HFFc6 (cell line): ENCODE measurements around the gene ADCK2. TPM values are rescaled to one million over a fixed set of nuclear protein-coding genes. Genes with fewer than 3 reads are reported as not detected.

Experiments
- DNase-seq: peaks from one replicate; pipeline ENCODE4 v3.0.0-alpha.2; 2018
- H3K27ac Mint-ChIP-seq: 2 replicates; pipeline ENCODE4 v1.8.0; 2020; ENCODE audit warnings: mild to moderate bottlenecking, mixed read lengths
- H3K27me3 Mint-ChIP-seq: 2 replicates; pipeline ENCODE4 v1.8.0; 2021; ENCODE audit warnings: mild to moderate bottlenecking, moderate library complexity, mixed read lengths; ENCODE audit not compliant: insufficient read depth
- H3K36me3 Mint-ChIP-seq: 2 replicates; pipeline ENCODE4 v1.8.0; 2021; ENCODE audit warnings: low read depth, mixed read lengths
- H3K4me1 Mint-ChIP-seq: 2 replicates; pipeline ENCODE4 v1.8.0; 2020; ENCODE audit warnings: low read depth, mixed read lengths
- H3K4me3 Mint-ChIP-seq: 2 replicates; pipeline ENCODE4 v1.8.0; 2020; ENCODE audit warnings: mild to moderate bottlenecking, moderate library complexity, mixed read lengths
- H3K9me3 Mint-ChIP-seq: 2 replicates; pipeline ENCODE4 v1.8.0; 2020; ENCODE audit warnings: mild to moderate bottlenecking, mixed read lengths
- total RNA-seq, 6 experiments: library from RNA; stranded (reverse); fragmentation: NEBNext Ultra II Directional; extraction: Animal tissue kit (Norgen Biotek cat#: 25700); gene quantifications; 2 replicates in 1 of 6; 3 replicates in 5 of 6; pipeline ENCODE4 v1.2.3, GENCODE V29; 2021
- TF ChIP-seq, protein P1 (sequence below): fragments of 200-600 bp; sonication (generic); IDR thresholded peaks from 2 replicates; pipeline ENCODE4 v1.5.0; 2021; ENCODE audit warnings: antibody characterized with exemption, mild to moderate bottlenecking

Gene ADCK2
- total RNA-seq, 6 experiments from 2014 or later = 9.2 to 13.6 (median 10.0) TPM

DNA sequence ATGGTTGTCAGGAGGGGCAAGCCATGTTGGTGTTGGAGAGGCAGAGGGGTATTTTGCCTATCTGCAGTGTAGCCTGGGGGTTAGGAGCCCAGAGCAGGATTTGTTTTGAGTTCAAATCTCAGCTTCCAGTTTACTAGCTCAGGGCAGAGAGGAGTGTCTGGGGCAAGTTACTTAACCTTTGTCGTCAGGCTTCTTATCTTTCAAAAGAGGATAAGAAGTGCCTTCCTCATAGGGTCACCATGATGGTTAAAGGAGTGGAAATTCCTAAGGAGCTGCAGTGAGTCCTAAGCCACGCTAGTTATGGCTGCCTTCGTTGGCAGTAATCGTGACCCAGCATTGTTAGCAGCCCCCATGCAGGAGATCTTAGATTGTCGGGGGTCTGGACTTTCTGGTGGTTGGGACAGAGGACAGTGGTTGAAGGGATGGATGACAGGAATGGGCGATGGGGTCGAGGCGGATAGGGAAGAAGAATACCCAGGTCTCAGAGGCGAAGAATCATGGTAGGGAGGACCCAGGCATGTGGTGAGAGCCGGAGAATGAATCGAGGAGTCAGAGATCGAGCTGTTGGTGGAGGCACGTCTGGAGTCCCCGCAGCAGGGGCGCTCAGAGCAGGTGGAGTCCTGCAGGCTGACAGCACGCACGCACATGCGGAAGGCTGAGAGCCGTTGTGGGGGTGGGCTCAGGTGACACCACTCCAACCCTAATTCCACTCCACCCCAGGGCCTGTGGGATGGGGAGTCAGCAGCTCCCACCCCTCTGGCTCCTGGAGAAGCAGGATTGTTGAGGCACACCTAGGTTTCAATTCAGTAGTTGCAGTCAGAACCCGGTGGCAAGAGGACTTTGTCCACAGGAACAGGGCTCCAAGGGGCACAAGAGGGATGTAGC, 11.6 kb downstream of the ADCK2 start:
- Mint-ChIP-seq H3K36me3 (peaks cover 8% of the 10 kb centered on the region), H3K4me3 (no peak overlapping the region), H3K9me3 (no peaks in the 10 kb centered on the region), H3K27ac (no peak overlapping the region), H3K27me3 (no peaks in the 10 kb centered on the region; the same call in 1 of the 2 replicates), H3K4me1 (no peaks in the 10 kb centered on the region)
- TF ChIP-seq, protein P1, sequence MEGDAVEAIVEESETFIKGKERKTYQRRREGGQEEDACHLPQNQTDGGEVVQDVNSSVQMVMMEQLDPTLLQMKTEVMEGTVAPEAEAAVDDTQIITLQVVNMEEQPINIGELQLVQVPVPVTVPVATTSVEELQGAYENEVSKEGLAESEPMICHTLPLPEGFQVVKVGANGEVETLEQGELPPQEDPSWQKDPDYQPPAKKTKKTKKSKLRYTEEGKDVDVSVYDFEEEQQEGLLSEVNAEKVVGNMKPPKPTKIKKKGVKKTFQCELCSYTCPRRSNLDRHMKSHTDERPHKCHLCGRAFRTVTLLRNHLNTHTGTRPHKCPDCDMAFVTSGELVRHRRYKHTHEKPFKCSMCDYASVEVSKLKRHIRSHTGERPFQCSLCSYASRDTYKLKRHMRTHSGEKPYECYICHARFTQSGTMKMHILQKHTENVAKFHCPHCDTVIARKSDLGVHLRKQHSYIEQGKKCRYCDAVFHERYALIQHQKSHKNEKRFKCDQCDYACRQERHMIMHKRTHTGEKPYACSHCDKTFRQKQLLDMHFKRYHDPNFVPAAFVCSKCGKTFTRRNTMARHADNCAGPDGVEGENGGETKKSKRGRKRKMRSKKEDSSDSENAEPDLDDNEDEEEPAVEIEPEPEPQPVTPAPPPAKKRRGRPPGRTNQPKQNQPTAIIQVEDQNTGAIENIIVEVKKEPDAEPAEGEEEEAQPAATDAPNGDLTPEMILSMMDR = no peak
- no peak for DNase-seq

DNA sequence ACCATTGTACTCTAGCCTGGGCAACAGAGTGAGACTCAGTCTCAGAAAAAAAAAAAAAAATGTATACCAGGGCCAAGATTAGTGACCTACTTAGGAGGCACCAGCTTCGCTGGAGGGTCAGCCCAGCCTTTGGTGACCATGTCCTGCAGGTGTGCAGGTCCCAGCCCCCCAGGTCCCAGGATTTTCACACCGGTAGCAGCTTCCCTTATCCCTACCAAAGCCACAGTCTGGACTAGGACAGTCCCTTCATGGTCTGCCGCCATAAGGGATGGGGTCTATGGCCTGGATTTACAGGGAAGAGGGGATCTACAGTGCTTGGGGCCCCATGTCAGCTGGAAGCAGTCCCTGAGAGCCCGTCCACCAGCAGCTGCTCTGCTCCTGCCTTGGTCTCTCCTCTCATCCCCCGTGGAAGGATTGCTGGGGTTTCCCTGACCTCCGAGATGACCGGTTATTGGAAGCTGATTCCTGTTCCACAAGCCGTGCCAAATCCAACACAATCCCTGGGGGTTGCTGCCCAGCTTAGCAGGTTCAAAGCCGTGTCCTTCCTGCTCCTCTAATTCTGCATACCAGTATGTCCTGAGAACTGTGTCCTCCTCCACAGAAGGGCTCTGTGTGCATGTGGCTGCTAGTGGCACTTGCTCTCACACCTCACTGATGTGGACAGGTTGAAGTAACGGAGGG, 12.8 kb downstream of the ADCK2 start:
- peaks cover 6% of the 10 kb centered on the region for H3K36me3 Mint-ChIP-seq
- no peaks in the 10 kb centered on the region; the same call in 1 of the 2 replicates for H3K27me3 Mint-ChIP-seq
- no peaks in the 10 kb centered on the region for H3K4me1 Mint-ChIP-seq
- DNase-seq = no peak
- H3K4me3 Mint-ChIP-seq = no peak overlapping the region
- TF ChIP-seq, protein P1 = no peak
- no peaks in the 10 kb centered on the region for H3K9me3 Mint-ChIP-seq
- H3K27ac Mint-ChIP-seq = no peak overlapping the region

GRCh38 chr7:140686921-140687320, 14.2 kb downstream of the ADCK2 start:
- Mint-ChIP-seq H3K4me3 (no peak overlapping the region), H3K9me3 (no peaks in the 10 kb centered on the region), H3K27me3 (no peaks in the 10 kb centered on the region; the same call in 1 of the 2 replicates), H3K36me3 (no peaks in the 10 kb centered on the region), H3K27ac (no peak overlapping the region), H3K4me1 (no peaks in the 10 kb centered on the region)
- no peak for DNase-seq
- TF ChIP-seq, protein P1 = no peak

DNA sequence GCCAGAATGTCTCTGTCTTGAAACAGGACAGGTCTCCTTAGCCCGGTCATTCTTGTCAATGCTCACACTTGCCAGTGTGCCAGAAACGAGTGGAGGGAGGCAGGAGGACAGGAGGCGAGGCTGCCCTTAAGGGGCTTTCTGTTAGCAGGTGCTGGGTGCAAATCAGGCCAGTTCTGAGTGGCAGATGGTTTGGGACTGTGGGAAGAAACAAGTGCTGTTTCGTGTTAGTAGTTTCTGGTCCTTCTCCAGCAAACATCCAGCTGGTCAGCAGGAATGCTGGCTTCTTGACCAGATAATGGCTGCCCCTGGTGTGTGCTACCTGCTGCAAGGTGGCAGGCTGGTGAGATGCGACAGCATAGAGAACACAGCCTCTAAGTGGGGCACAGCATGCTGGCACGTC, 15.6 kb downstream of the ADCK2 start:
- TF ChIP-seq, protein P1 = no peak
- Mint-ChIP-seq H3K27me3 (no peaks in the 10 kb centered on the region; the same call in 1 of the 2 replicates), H3K9me3 (no peaks in the 10 kb centered on the region), H3K27ac (no peak overlapping the region), H3K36me3 (no peaks in the 10 kb centered on the region), H3K4me1 (no peaks in the 10 kb centered on the region), H3K4me3 (no peak overlapping the region)
- no peak for DNase-seq

- H3K27ac Mint-ChIP-seq = no peak overlapping the region
- no peaks in the 10 kb centered on the region for H3K27me3 Mint-ChIP-seq
- DNase-seq = no peak
- H3K9me3 Mint-ChIP-seq = no peaks in the 10 kb centered on the region
- no peak overlapping the region for H3K4me3 Mint-ChIP-seq
- TF ChIP-seq, protein P1 = no peak
- no peaks in the 10 kb centered on the region for H3K36me3 Mint-ChIP-seq
- no peaks in the 10 kb centered on the region for H3K4me1 Mint-ChIP-seq
These were observed 16.7 kb downstream of the ADCK2 start for GRCh38 chr7:140689199-140690152.
